Effector memory CD8-positive, alpha-beta T cell (primary cell): ENCODE measurements around the gene MOB3C.

Experiments
- ATAC-seq: fragments of 150-1000 bp; cut with Tn5 transposase; replicated peaks from 2 replicates; pipeline ENCODE4 v1.10.0; 2021; ENCODE audit warnings: mild to moderate bottlenecking, moderate library complexity
- DNase-seq, 3 experiments: peaks; one replicate each; pipeline ENCODE4 v3.0.0; 2021
- H3K27ac Mint-ChIP-seq, 2 donors: one replicate each; pipeline ENCODE4 v1.8.0; 2022; ENCODE audit warnings: mild to moderate bottlenecking in 2 of 2, mixed read lengths in 2 of 2, moderate library complexity in 2 of 2
- H3K27me3 Mint-ChIP-seq, 2 donors: one replicate each; pipeline ENCODE4 v1.8.0; 2022; ENCODE audit warnings: mixed read lengths in 2 of 2
- H3K36me3 Mint-ChIP-seq: one replicate; pipeline ENCODE4 v1.8.0; 2022; ENCODE audit warnings: mild to moderate bottlenecking, moderate library complexity, mixed read lengths; ENCODE audit not compliant: insufficient read depth
- H3K4me1 Mint-ChIP-seq, 2 donors: one replicate each; pipeline ENCODE4 v1.8.0; 2022; ENCODE audit warnings: low read depth in 2 of 2, mixed read lengths in 2 of 2
- H3K4me3 Mint-ChIP-seq, 2 donors: one replicate each; pipeline ENCODE4 v1.8.0; 2022; ENCODE audit warnings: mild to moderate bottlenecking in 2 of 2, mixed read lengths in 2 of 2, moderate library complexity in 2 of 2
- H3K9me3 Mint-ChIP-seq, 2 donors: one replicate each; pipeline ENCODE4 v1.8.0; 2022; ENCODE audit warnings: mixed read lengths in 2 of 2

Gene MOB3C

GRCh38 chr1:46622344-46622743 is 5.7 kb upstream of the MOB3C start:
- H3K9me3 Mint-ChIP-seq: no peaks in the 10 kb centered on the region
- no peak overlapping the region for H3K27ac Mint-ChIP-seq
- ATAC-seq (no peak), DNase-seq (no peak)
- H3K36me3 Mint-ChIP-seq: no peaks in the 10 kb centered on the region
- peaks cover 2 to 4% of the 10 kb centered on the region in 2 donors for H3K4me1 Mint-ChIP-seq
- H3K27me3 Mint-ChIP-seq: no peaks in the 10 kb centered on the region
- no peak overlapping the region for H3K4me3 Mint-ChIP-seq

DNA sequence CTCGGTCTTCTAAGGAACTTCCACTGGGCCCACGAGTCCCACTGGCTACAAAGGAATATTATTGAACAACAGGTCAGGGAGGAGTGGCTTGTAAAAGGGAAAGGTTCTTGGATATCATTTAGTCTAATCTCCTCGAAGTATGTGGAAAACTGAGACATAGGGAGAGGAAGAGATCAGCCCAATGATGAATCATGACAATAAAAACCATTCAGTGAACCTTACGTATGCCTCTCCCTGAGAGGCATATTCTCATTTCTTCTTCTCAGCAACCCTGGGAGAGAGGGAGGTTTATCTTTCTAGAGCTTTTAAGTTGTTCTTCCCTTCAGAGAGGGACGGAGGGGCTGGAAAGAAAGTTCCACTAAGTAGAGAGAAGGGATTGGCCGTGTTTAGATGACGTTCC is 5.3 kb upstream of the MOB3C start:
- Mint-ChIP-seq H3K9me3 (no peaks in the 10 kb centered on the region), H3K36me3 (no peaks in the 10 kb centered on the region), H3K4me1 (peaks cover 7 to 8% of the 10 kb centered on the region in 2 donors), H3K27me3 (no peaks in the 10 kb centered on the region), H3K4me3 (no peak overlapping the region), H3K27ac (no peak overlapping the region)
- no peak for ATAC-seq
- DNase-seq: no peak

- DNase-seq: no peak
- H3K36me3 Mint-ChIP-seq: no peaks in the 10 kb centered on the region
- H3K4me1 Mint-ChIP-seq: peaks cover 24 to 25% of the 10 kb centered on the region in 2 donors
- H3K4me3 Mint-ChIP-seq: no peak overlapping the region
- no peaks in the 10 kb centered on the region for H3K9me3 Mint-ChIP-seq
- no peak for ATAC-seq
- H3K27me3 Mint-ChIP-seq: no peaks in the 10 kb centered on the region
- H3K27ac Mint-ChIP-seq: no peak overlapping the region
Measured at GRCh38 chr1:46619656-46620258, 3.1 kb upstream of the MOB3C start.

DNA sequence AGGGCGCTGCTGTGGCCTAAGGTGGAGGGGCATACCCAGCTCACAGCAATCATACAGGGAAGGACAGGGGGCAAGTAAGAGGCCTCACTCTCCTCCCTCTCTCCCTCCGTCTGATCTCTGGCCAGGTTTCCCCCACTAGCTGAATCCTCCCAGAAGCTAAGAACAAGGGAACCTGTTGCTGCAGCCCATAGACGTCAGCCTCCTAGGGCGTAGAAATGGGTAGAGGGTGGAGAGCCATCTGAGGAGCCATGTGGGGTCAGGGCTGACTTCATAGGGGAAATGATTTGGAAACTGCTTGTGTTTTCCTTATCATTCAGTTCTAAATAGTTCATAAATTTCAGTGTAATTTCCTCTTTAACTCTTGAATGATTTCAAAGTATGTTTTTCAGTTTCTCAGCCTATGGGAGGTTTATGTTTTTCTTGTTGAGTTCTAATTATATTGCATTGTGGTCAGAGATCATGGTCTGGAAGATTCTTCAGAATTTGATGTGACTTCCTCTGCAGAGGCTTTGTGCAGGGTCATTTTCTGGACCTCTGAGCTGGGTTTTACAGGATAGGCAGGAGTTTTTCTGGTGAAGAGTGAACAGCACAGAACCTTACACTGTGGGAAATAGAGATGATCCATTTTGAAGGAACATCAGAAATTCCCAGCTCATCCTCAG is 2.3 kb upstream of the MOB3C start:
- H3K4me1 Mint-ChIP-seq: peaks cover 26 to 30% of the 10 kb centered on the region in 2 donors
- no peaks in the 10 kb centered on the region for H3K9me3 Mint-ChIP-seq
- peak overlapping the region in 1 of 2 donors; percentile 7 for H3K27ac Mint-ChIP-seq
- DNase-seq: no peak
- ATAC-seq: no peak
- H3K36me3 Mint-ChIP-seq: no peaks in the 10 kb centered on the region
- H3K4me3 Mint-ChIP-seq: no peak overlapping the region
- no peaks in the 10 kb centered on the region for H3K27me3 Mint-ChIP-seq

- H3K9me3 Mint-ChIP-seq: no peaks in the 10 kb centered on the region
- peaks cover 5% of the 10 kb centered on the region for H3K36me3 Mint-ChIP-seq
- no peaks in the 10 kb centered on the region for H3K27me3 Mint-ChIP-seq
- H3K27ac Mint-ChIP-seq: peak overlapping the region; percentile 93 to 96
- H3K4me1 Mint-ChIP-seq: peaks cover 26 to 40% of the 10 kb centered on the region in 2 donors
- DNase-seq (no peak), ATAC-seq (no peak)
- peak overlapping the region; percentile 95 to 96 for H3K4me3 Mint-ChIP-seq
Measured at GRCh38 chr1:46617833-46618232, 1.2 kb upstream of the MOB3C start.

DNA sequence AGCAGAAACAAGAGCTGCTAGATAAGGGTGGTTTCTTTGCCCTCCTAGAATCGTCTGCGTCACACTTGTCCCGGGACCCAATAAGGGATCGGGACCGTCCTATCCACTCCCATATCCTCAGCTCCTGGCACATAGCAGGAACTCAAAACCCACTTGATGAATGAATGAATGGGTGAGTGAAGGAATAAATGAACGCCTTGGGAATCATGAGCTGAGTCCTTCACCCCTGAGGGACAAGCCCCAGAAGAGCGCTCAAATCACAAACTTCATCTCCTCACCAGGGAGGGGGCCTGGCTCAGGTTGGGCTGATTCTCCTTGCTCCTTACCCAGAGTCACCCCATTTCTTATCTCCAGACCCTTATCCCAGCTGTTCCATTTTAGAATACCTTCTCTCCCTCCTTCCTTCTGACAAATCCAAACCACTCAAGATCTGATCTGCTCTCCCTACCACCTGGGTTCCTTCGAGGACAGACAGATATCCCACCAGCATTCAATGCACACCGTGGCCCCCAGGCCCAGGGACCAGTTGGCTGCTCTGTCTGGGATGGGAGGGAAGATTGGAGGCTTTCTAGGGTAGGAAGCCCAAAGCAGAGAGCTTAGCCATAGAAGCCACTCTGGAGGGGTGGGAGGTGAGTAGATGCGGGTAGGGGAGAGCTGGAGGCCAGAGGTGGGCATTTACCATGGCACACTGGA is 643 bp upstream of the MOB3C start:
- ATAC-seq (no peak), DNase-seq (no peak)
- H3K27ac Mint-ChIP-seq: peak overlapping the region; percentile 93 to 96
- H3K4me3 Mint-ChIP-seq: peak overlapping the region; percentile 95 to 96
- H3K27me3 Mint-ChIP-seq: no peaks in the 10 kb centered on the region
- peaks cover 5% of the 10 kb centered on the region for H3K36me3 Mint-ChIP-seq
- H3K9me3 Mint-ChIP-seq: no peaks in the 10 kb centered on the region
- peaks cover 26 to 42% of the 10 kb centered on the region in 2 donors for H3K4me1 Mint-ChIP-seq

DNA sequence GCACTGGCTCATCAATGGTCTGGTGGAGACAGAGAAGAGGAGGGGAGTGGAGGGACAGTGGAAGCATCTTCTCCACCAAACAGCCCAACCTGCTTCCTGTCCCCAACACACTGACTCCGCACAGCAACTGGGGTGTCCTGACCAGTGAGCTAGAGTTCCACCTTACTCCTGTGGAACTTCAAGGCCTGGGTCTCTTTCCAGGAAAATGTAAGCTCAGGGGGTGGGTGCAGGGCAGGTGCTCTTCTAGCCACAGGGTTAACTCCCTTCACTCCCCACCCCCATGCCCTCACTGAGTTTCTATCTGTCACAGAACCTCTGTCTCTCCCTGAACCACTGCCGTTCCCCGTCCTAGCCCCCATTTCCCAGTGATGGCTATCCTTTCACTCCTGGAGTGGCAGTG is 876 bp downstream of the MOB3C start:
- Mint-ChIP-seq H3K27me3 (no peaks in the 10 kb centered on the region), H3K4me1 (peaks cover 29 to 50% of the 10 kb centered on the region in 2 donors), H3K36me3 (peaks cover 5% of the 10 kb centered on the region), H3K27ac (peak overlapping the region; percentile 93 to 96), H3K4me3 (peak overlapping the region; percentile 95 to 96), H3K9me3 (no peaks in the 10 kb centered on the region)
- DNase-seq (no peak), ATAC-seq (no peak)

DNA sequence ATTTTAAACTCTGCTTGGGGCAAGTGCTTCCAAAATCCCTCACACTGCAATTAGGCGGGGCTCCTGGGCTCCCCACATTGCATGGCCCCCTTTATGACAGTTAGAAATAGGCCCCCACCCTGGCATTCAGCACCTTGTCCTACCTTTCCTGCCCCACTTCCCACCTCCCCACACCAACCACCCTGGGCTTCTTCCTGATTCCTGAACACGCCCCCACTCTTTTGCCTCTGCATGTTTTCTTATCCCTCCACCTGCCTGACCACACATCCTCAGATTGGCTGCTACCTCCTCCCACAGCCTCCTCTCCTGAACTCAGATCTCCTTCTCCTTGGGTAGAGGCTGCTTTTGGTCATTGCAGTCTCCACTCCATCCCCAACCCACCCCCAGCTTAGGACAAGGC is 1.5 kb downstream of the MOB3C start:
- H3K27ac Mint-ChIP-seq: peak overlapping the region; percentile 93 to 96
- H3K4me1 Mint-ChIP-seq: peaks cover 36 to 50% of the 10 kb centered on the region in 2 donors
- no peak for ATAC-seq
- no peaks in the 10 kb centered on the region for H3K27me3 Mint-ChIP-seq
- DNase-seq: no peak
- H3K36me3 Mint-ChIP-seq: peaks cover 5% of the 10 kb centered on the region
- H3K4me3 Mint-ChIP-seq: peak overlapping the region; percentile 95 to 96
- no peaks in the 10 kb centered on the region for H3K9me3 Mint-ChIP-seq

DNA sequence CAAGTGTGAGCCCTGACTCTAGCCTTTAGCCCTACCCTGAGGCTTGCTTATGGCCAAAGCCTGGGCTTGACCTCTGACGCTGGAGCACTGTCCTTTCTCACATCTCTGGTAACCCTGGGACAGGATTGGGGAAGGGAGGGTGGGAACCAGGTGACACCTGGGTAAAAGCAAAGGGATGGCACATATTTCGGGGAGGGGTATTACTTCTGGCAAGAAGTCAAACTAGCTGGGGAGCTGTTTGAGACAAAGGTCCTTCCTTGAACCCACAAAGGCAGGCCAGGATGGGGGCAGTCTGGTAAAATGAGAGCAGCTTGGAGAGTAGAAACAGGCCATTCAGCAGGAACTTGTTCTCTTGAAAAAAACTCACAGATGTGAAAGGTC is 2.0 kb downstream of the MOB3C start:
- no peaks in the 10 kb centered on the region for H3K9me3 Mint-ChIP-seq
- H3K27me3 Mint-ChIP-seq: no peaks in the 10 kb centered on the region
- ATAC-seq (no peak), DNase-seq (no peak)
- H3K4me3 Mint-ChIP-seq: peak overlapping the region; percentile 95 to 96
- H3K27ac Mint-ChIP-seq: peak overlapping the region in 1 of 2 donors; percentile 93
- H3K4me1 Mint-ChIP-seq: peaks cover 40 to 53% of the 10 kb centered on the region in 2 donors
- peaks cover 8% of the 10 kb centered on the region for H3K36me3 Mint-ChIP-seq

DNA sequence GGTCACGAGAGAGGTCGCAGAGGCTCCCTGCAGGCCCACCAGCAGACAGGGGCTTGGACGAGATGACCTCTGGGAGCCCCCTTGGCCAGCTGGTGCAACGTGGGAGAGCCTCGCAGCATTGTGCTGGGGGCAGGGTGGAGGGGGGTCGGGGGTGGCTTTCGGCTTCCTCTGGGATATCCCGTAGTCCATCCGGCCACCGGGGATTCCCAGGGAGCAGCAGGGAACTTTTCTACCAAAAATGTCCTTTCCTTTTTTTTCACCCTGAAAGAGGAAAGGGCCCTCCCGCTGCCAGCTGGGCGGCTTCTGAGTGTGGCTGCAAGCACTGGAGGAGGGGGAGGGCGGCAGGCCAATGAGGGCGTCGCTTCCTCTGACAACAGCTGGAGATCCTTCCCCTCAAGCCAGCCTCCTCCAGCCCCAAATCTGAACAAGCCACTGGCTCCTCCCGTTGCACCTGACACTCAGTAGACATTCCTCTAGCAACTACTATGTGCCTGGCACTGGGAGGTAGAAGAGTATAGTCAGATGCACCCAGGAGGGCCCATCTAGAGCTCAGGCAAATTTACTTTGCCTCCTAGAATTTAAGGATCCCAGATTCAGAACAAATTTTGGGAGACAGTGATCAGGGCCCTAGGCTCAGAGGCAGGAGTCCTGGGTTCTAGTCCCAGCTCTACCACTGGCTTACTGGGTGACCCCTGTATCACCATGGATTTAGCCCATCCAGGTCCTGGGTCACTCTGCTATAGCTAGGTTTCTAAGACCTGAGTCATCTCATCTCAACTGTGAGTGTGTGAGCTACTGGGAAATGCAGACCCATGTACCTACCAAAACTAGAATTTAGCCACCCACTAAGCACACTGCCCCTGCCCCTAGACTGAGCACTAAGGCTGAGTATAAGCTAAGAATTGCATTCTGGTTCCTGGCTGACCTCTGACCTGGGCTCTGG is 2.7 kb downstream of the MOB3C start:
- no peak for DNase-seq
- Mint-ChIP-seq H3K4me3 (peak overlapping the region; percentile 63 to 95), H3K27me3 (no peaks in the 10 kb centered on the region), H3K36me3 (peaks cover 10% of the 10 kb centered on the region), H3K9me3 (no peaks in the 10 kb centered on the region), H3K27ac (peak overlapping the region in 1 of 2 donors; percentile 57), H3K4me1 (peaks cover 40 to 54% of the 10 kb centered on the region in 2 donors)
- peak; percentile 25 for ATAC-seq

DNA sequence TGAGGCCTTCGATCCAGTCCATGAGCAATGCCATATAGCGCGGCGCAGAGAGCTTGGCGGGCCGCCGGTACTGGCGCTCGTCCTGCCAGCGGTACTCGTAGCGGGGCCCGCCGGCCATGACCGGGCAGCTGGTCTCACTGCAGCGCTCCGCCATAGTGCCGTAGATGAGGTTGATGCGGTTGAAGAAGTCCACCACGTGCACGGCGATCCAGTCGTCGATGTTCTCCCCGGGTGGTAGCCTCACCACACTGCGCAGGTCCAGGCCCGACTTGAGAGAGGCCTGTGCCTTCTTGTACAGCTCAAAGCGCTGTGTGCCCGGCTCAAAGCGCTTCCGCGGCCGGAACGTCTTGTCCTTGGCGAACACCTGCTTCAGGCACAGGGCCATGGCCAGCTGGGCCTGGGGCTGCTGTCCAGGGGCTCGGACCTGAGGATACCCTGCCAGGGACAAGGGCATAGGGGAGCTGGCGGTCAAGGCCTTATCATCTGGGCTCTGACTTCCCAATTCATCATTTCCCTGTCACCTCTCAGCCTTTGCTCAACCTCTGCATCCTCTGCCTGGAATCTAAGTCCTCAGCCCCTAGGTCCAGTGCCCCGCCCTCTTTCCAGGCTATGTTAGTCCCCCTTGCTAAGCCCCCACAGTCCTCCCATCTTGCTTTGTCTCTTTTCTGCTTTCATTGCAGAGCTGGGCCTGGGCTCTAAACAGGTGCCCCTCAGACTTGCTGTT is 3.5 kb downstream of the MOB3C start:
- Mint-ChIP-seq H3K9me3 (no peaks in the 10 kb centered on the region), H3K4me1 (peaks cover 40 to 54% of the 10 kb centered on the region in 2 donors), H3K27ac (peak overlapping the region in 1 of 2 donors; percentile 73), H3K4me3 (peak overlapping the region; percentile 33 to 63), H3K27me3 (no peaks in the 10 kb centered on the region), H3K36me3 (peaks cover 15% of the 10 kb centered on the region)
- DNase-seq: no peak
- no peak for ATAC-seq

DNA sequence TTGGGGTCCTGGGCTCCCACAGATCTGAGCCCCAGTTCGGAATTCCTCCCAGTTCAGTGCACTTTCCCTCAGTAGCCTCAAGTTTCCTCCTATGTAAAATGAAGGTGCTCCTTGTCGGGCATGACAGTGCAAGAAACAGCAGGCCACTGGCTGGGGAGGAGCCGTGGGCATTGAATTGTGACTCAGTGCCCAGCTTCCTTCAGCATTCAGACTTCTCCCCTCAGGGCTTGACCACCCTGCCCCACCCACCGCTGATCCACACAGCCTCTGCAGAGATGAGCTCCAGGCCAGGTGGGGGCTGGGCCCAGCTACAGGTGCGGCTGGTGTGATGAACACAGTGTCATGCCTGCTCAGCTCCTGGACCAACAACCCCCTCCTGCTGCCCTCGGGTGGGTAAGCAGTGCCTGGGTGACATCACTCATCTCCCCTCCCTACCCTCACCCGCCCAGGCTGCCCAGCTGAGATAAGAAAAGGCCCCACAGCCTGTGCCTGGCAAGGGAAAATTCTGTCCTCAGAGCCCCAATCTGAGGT is 4.9 kb downstream of the MOB3C start:
- Mint-ChIP-seq H3K36me3 (peaks cover 28% of the 10 kb centered on the region), H3K27ac (peak overlapping the region in 1 of 2 donors; percentile 73), H3K4me1 (peaks cover 36 to 47% of the 10 kb centered on the region in 2 donors), H3K4me3 (peak overlapping the region in 1 of 2 donors; percentile 60), H3K9me3 (no peaks in the 10 kb centered on the region), H3K27me3 (no peaks in the 10 kb centered on the region)
- ATAC-seq: no peak
- DNase-seq: no peak
